ENCODE measurements around the gene FRMPD1.

DNA sequence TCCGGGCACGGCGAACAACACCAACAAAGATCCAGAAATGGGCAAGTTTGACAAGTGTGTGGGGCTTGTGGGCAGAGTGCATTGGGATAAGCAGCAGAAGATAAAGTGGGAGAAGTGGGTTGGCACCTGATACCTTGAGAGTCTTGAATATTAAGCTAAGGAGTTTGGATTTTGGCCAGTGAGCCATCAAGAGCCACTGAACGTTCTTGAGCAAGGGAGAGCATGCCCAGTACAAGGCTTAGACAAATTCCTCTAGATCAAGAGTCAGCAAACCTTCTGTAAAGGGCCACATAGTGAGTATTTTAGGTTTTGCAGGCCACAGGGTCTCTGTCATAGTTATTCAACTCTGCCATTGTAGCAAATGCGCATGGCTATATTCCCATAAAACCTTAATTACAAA, 76.3 kb downstream of the FRMPD1 start:
- TF ChIP-seq POLR2A (IDR thresholded peaks at IDR 0.05; ENCODE audit: low read depth, low read length) (no peak), POLR2AphosphoS5 (IDR thresholded peaks at IDR 0.05; ENCODE audit: low read depth, low read length) (no peak), SPI1 (IDR thresholded peaks at IDR 0.05; ENCODE audit: low read depth, low read length) (no peak), TAF1 (IDR thresholded peaks at IDR 0.05; ENCODE audit: low read depth, low read length) (no peak), PAX5 (IDR thresholded peaks at IDR 0.05; ENCODE audit: insufficient read depth, low read length, severe bottlenecking) (no peak)
